Stimulated activated naive B cell treated with anti-CD40 and anti-IgM and Interleukin-4, amounts not matched to agents 10 μg/mL and 1 μg/mL and 100 μg/mL, for 72 hours (primary cell): ENCODE data around the gene SEMA4D.
"Not testable (repeated sequence)": the region's sequence is repeated elsewhere in the genome, so short reads cannot be mapped to it uniquely, and the experiment has no call there.

ENCODE experiments used
- ATAC-seq, 2 donors: fragments of 150-1000 bp; cut with Tn5 transposase; replicated peaks; 2 replicates each; pipeline ENCODE4 v1.10.0; 2021; ENCODE audit warnings: moderate library complexity in 1 of 2
- DNase-seq: peaks from one replicate; pipeline ENCODE4 v3.0.0; 2021
- H3K27ac Mint-ChIP-seq: one replicate; pipeline ENCODE4 v1.8.0; 2022; ENCODE audit warnings: mild to moderate bottlenecking, mixed read lengths
- H3K27me3 Mint-ChIP-seq, 2 donors: one replicate each; pipeline ENCODE4 v1.8.0; 2022; ENCODE audit warnings: mixed read lengths in 2 of 2
- H3K36me3 Mint-ChIP-seq, 2 donors: one replicate each; pipeline ENCODE4 v1.8.0; 2022; ENCODE audit warnings: mixed read lengths in 2 of 2, mild to moderate bottlenecking in 1 of 2
- H3K4me1 Mint-ChIP-seq, 2 donors: one replicate each; pipeline ENCODE4 v1.8.0; 2022; ENCODE audit warnings: mixed read lengths in 2 of 2, mild to moderate bottlenecking in 1 of 2
- H3K4me3 Mint-ChIP-seq, 2 donors: one replicate each; pipeline ENCODE4 v1.8.0; 2022; ENCODE audit warnings: mild to moderate bottlenecking in 2 of 2, mixed read lengths in 2 of 2, moderate library complexity in 1 of 2
- H3K9me3 Mint-ChIP-seq, 2 donors: one replicate each; pipeline ENCODE4 v1.8.0; 2022; ENCODE audit warnings: mixed read lengths in 2 of 2, mild to moderate bottlenecking in 1 of 2

The SEMA4D gene

GRCh38 chr9:89489548-89490530, 8.1 kb downstream of the SEMA4D start:
- peak overlapping the region; percentile 38 to 52 for H3K4me3 Mint-ChIP-seq
- H3K27me3 Mint-ChIP-seq: no peaks in the 10 kb centered on the region
- peaks cover 63 to 96% of the 10 kb centered on the region in 2 donors for H3K4me1 Mint-ChIP-seq
- peak overlapping the region; percentile 65 for H3K27ac Mint-ChIP-seq
- ATAC-seq (peak; percentile 49 to 50), DNase-seq (no peak)
- peaks cover 44 to 65% of the 10 kb centered on the region in 2 donors for H3K36me3 Mint-ChIP-seq
- H3K9me3 Mint-ChIP-seq: peaks cover 2 to 4% of the 10 kb centered on the region in 2 donors

- ATAC-seq (no peak), DNase-seq (no peak)
- peaks cover 2 to 4% of the 10 kb centered on the region in 2 donors for H3K9me3 Mint-ChIP-seq
- peaks cover 62 to 96% of the 10 kb centered on the region in 2 donors for H3K4me1 Mint-ChIP-seq
- no peaks in the 10 kb centered on the region for H3K27me3 Mint-ChIP-seq
- H3K4me3 Mint-ChIP-seq: no peak overlapping the region
- H3K36me3 Mint-ChIP-seq: peaks cover 46 to 65% of the 10 kb centered on the region in 2 donors
- H3K27ac Mint-ChIP-seq: no peak overlapping the region
Measured at GRCh38 chr9:89488936-89489335, 9.0 kb downstream of the SEMA4D start.

GRCh38 chr9:89488131-89488530, 9.8 kb downstream of the SEMA4D start:
- Mint-ChIP-seq H3K36me3 (peaks cover 46 to 64% of the 10 kb centered on the region in 2 donors), H3K4me3 (no peak overlapping the region), H3K9me3 (peaks cover 2 to 4% of the 10 kb centered on the region in 2 donors), H3K4me1 (peaks cover 60 to 96% of the 10 kb centered on the region in 2 donors), H3K27ac (no peak overlapping the region), H3K27me3 (no peaks in the 10 kb centered on the region)
- ATAC-seq (no peak), DNase-seq (no peak)

GRCh38 chr9:89486681-89487080, 11.2 kb downstream of the SEMA4D start:
- no peak for ATAC-seq
- Mint-ChIP-seq H3K36me3 (peaks cover 39 to 59% of the 10 kb centered on the region in 2 donors), H3K9me3 (peaks cover 0 to 2% of the 10 kb centered on the region in 2 donors), H3K27ac (no peak overlapping the region), H3K27me3 (no peaks in the 10 kb centered on the region), H3K4me3 (no peak overlapping the region), H3K4me1 (peaks cover 62 to 96% of the 10 kb centered on the region in 2 donors)
- DNase-seq: no peak

- peak overlapping the region; percentile 82 to 86 for H3K4me3 Mint-ChIP-seq
- H3K9me3 Mint-ChIP-seq: peaks cover 0 to 2% of the 10 kb centered on the region in 2 donors
- peak overlapping the region; percentile 85 for H3K27ac Mint-ChIP-seq
- no peaks in the 10 kb centered on the region for H3K27me3 Mint-ChIP-seq
- peak; percentile 67 to 72 for ATAC-seq
- peaks cover 32 to 60% of the 10 kb centered on the region in 2 donors for H3K36me3 Mint-ChIP-seq
- DNase-seq: no peak
- H3K4me1 Mint-ChIP-seq: peaks cover 57 to 88% of the 10 kb centered on the region in 2 donors
Measured at GRCh38 chr9:89484475-89485404, 13.2 kb downstream of the SEMA4D start.

- H3K27me3 Mint-ChIP-seq: no peaks in the 10 kb centered on the region
- peaks cover 59 to 87% of the 10 kb centered on the region in 2 donors for H3K4me1 Mint-ChIP-seq
- H3K27ac Mint-ChIP-seq: peak overlapping the region; percentile 85
- DNase-seq (peak; percentile 74), ATAC-seq (peak; percentile 92 to 94)
- H3K4me3 Mint-ChIP-seq: peak overlapping the region; percentile 82 to 86
- peaks cover 32 to 60% of the 10 kb centered on the region in 2 donors for H3K36me3 Mint-ChIP-seq
- H3K9me3 Mint-ChIP-seq: peaks cover 0 to 4% of the 10 kb centered on the region in 2 donors
Measured at GRCh38 chr9:89483592-89484474, 14.1 kb downstream of the SEMA4D start.

- ATAC-seq (no peak), DNase-seq (no peak)
- peak overlapping the region in 1 of 2 donors; percentile 82 for H3K4me3 Mint-ChIP-seq
- H3K4me1 Mint-ChIP-seq: peaks cover 64 to 91% of the 10 kb centered on the region in 2 donors
- H3K27me3 Mint-ChIP-seq: no peaks in the 10 kb centered on the region
- H3K36me3 Mint-ChIP-seq: peaks cover 36 to 62% of the 10 kb centered on the region in 2 donors
- H3K27ac Mint-ChIP-seq: peak overlapping the region; percentile 10
- H3K9me3 Mint-ChIP-seq: peaks cover 0 to 4% of the 10 kb centered on the region in 2 donors
Measured at GRCh38 chr9:89482901-89483361, 15.0 kb downstream of the SEMA4D start.

GRCh38 chr9:89482056-89482851, 15.7 kb downstream of the SEMA4D start:
- peak overlapping the region; percentile 39 for H3K27ac Mint-ChIP-seq
- no peak for DNase-seq
- H3K4me1 Mint-ChIP-seq: peaks cover 69 to 91% of the 10 kb centered on the region in 2 donors
- no peaks in the 10 kb centered on the region for H3K27me3 Mint-ChIP-seq
- H3K9me3 Mint-ChIP-seq: peaks cover 0 to 4% of the 10 kb centered on the region in 2 donors
- no peak for ATAC-seq
- H3K36me3 Mint-ChIP-seq: peaks cover 34 to 59% of the 10 kb centered on the region in 2 donors
- no peak overlapping the region for H3K4me3 Mint-ChIP-seq

GRCh38 chr9:89481538-89481915, 16.4 kb downstream of the SEMA4D start:
- ATAC-seq (no peak), DNase-seq (no peak)
- Mint-ChIP-seq H3K36me3 (peaks cover 34 to 60% of the 10 kb centered on the region in 2 donors), H3K4me1 (peaks cover 72 to 91% of the 10 kb centered on the region in 2 donors), H3K9me3 (peaks cover 0 to 4% of the 10 kb centered on the region in 2 donors), H3K27me3 (no peaks in the 10 kb centered on the region), H3K27ac (peak overlapping the region; percentile 26), H3K4me3 (no peak overlapping the region)

- H3K4me1 Mint-ChIP-seq: peaks cover 70 to 91% of the 10 kb centered on the region in 2 donors
- peak overlapping the region; percentile 8 to 12 for H3K4me3 Mint-ChIP-seq
- H3K9me3 Mint-ChIP-seq: peaks cover 0 to 2% of the 10 kb centered on the region in 2 donors
- H3K36me3 Mint-ChIP-seq: peaks cover 31 to 56% of the 10 kb centered on the region in 2 donors
- no peak for ATAC-seq
- peak overlapping the region; percentile 27 for H3K27ac Mint-ChIP-seq
- H3K27me3 Mint-ChIP-seq: no peaks in the 10 kb centered on the region
- no peak for DNase-seq
Measured at GRCh38 chr9:89480825-89481537, 16.9 kb downstream of the SEMA4D start.

GRCh38 chr9:89480372-89480771, 17.5 kb downstream of the SEMA4D start:
- Mint-ChIP-seq H3K4me1 (peaks cover 69 to 91% of the 10 kb centered on the region in 2 donors), H3K36me3 (peaks cover 30 to 55% of the 10 kb centered on the region in 2 donors)
- not testable (repeated sequence) for ATAC-seq, DNase-seq, H3K4me3 Mint-ChIP-seq, H3K27me3 Mint-ChIP-seq, H3K9me3 Mint-ChIP-seq, H3K27ac Mint-ChIP-seq

GRCh38 chr9:89479669-89480011, 18.3 kb downstream of the SEMA4D start:
- not testable (repeated sequence) for DNase-seq
- H3K36me3 Mint-ChIP-seq: peaks cover 32 to 52% of the 10 kb centered on the region in 2 donors

More at GRCh38 chr9:89479669-89480011, 18.3 kb downstream of the SEMA4D start:
- peak overlapping the region; percentile 31 for H3K27ac Mint-ChIP-seq
- H3K27me3 Mint-ChIP-seq, H3K4me3 Mint-ChIP-seq, H3K9me3 Mint-ChIP-seq, ATAC-seq: not testable (repeated sequence)
- H3K4me1 Mint-ChIP-seq: peaks cover 64 to 86% of the 10 kb centered on the region in 2 donors
